Measurements from ENCODE around the gene SLAIN2. TPM values are rescaled to one million over a fixed set of nuclear protein-coding genes. Genes with fewer than 3 reads are reported as not detected.
A peak's percentile ranks its signal among the peaks of the same experiment; 100 is the strongest.
"Not testable (repeated sequence)": the region's sequence is repeated elsewhere in the genome, so short reads cannot be mapped to it uniquely, and the experiment has no call there.

The SLAIN2 gene
- total and polyA plus RNA-seq, 8 donors, result 60.1 to 87.0 (median 66.8) TPM

GRCh38 chr4:48308901-48309300, 32.4 kb upstream of the SLAIN2 start:
- ATAC-seq, result no peak
- H3K27me3 ChIP-seq, result no peaks in the 10 kb centered on the region
- H3K4me1 ChIP-seq, result no peaks in the 10 kb centered on the region
- no peak overlapping the region for H3K27ac ChIP-seq
- DNase-seq, result no peak
- no peak for TF ChIP-seq CTCF (IDR thresholded peaks at IDR 0.05)
- no peaks in the 10 kb centered on the region for H3K9me3 ChIP-seq
- H3K4me3 ChIP-seq, result no peak overlapping the region
- intact Hi-C loops (cut with DNase I), result no loop called here
- no peaks in the 10 kb centered on the region for H3K36me3 ChIP-seq

DNA sequence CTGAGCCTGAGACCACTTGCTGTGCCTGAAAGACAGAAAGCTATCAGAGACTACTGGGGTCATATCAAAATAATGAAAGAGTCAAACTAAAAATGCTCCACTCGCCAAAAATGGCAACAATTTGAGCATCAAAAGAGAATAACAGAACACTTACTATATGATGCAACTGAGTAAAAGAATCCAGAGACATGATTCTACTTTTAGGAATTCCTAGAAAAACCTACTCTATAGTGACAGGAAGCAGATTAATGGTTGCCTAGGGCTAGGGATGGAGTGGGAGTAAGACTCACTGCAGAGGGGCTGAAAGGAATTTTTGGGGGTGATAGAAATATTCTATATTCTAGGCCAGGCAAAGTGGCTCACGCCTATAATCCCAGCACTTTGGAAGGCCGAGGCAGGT, 29.4 kb upstream of the SLAIN2 start:
- no peak overlapping the region for H3K27ac ChIP-seq
- no peak for TF ChIP-seq CTCF (IDR thresholded peaks at IDR 0.05)

GRCh38 chr4:48314746-48315145, 26.6 kb upstream of the SLAIN2 start:
- intact Hi-C loops (cut with DNase I); DNase-seq; H3K27ac ChIP-seq; ATAC-seq; H3K9me3 ChIP-seq; H3K36me3 ChIP-seq; H3K4me1 ChIP-seq; H3K27me3 ChIP-seq; H3K4me3 ChIP-seq: not testable (repeated sequence)

More for the DNA sequence above, 29.4 kb upstream of the SLAIN2 start:
- no peaks in the 10 kb centered on the region for H3K36me3 ChIP-seq
- no peak for DNase-seq
- no peaks in the 10 kb centered on the region for H3K4me1 ChIP-seq
- H3K27me3 ChIP-seq, result no peaks in the 10 kb centered on the region
- intact Hi-C loops (cut with DNase I), result no loop called here
- no peak overlapping the region for H3K4me3 ChIP-seq
- H3K9me3 ChIP-seq, result no peaks in the 10 kb centered on the region
- ATAC-seq, result no peak

DNA sequence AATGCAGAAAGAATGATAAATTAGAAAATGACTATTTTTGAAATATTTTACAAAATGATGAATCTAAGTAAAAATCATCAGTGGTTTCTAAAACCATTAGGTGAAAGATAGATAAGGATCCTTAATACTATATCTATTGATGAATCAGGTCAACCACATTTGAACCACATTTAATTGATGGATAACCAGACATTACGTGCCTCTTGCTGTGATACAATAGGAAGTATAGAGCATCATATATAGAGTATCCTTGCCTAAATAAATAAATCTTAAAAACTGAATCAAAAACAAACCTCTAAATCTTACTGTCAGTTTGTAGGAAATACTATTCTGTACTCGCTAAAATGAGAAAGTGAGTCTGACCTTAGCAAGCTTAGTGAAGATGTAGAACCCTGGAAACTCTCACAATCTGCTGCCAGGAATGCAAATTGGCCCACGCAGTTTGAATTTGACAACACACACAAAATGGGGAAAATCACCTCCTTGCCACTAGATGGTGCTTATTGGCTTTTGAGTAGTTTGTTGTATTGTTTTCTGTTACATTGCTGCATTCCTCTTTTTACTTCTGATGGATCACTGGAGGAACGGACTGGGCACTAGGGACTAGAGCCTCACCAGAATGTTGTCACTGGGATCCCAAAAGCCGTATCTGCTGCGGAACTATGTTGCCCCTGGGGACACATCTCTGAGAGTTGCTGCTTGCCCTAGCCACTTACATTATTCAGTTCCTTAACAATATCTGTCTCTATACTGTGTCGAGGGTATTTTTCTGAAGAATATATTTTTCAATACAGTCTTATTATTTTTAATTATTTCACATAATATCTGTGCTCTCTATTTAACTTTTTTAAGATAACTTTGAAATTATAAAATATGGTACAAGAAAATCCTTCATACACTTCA, 25.4 kb upstream of the SLAIN2 start:
- Histone ChIP-seq H3K4me1 (no peaks in the 10 kb centered on the region), H3K4me3 (no peak overlapping the region), H3K36me3 (no peaks in the 10 kb centered on the region), H3K27ac (no peak overlapping the region), H3K9me3 (no peaks in the 10 kb centered on the region), H3K27me3 (no peaks in the 10 kb centered on the region)
- TF ChIP-seq CTCF (IDR thresholded peaks at IDR 0.05), result peak; percentile 39 to 51
- DNase-seq (peak in 2 of 4 donors; percentile 19 to 27), ATAC-seq (peak; percentile 71)
- intact Hi-C loops (cut with DNase I), result no loop called here

GRCh38 chr4:48321312-48321711, 20.0 kb upstream of the SLAIN2 start:
- Histone ChIP-seq H3K4me3 (no peak overlapping the region), H3K27me3 (no peaks in the 10 kb centered on the region), H3K27ac (no peak overlapping the region), H3K4me1 (no peaks in the 10 kb centered on the region), H3K9me3 (no peaks in the 10 kb centered on the region), H3K36me3 (no peaks in the 10 kb centered on the region)
- no peak for ATAC-seq
- no peak for DNase-seq
- no peak for TF ChIP-seq CTCF (IDR thresholded peaks at IDR 0.05)
- intact Hi-C loops (cut with DNase I), result no loop called here

Data from left lung (tissue), 10 donors.